Fibroblast of skin of scalp (primary cell): ENCODE data around the gene RSRC1.
"Not testable (repeated sequence)": the region's sequence is repeated elsewhere in the genome, so short reads cannot be mapped to it uniquely, and the experiment has no call there.

ENCODE experiments used
- DNase-seq: peaks from one replicate; pipeline ENCODE4 v3.0.0-alpha.2; 2013

RSRC1 gene

GRCh38 chr3:158101335-158102241 is 8.3 kb upstream of the RSRC1 start:
- no peak for DNase-seq

GRCh38 chr3:158102242-158103080 is 7.4 kb upstream of the RSRC1 start:
- peak; percentile 36 for DNase-seq

- peak; percentile 52 for DNase-seq
Measured at GRCh38 chr3:158103081-158103886, 6.6 kb upstream of the RSRC1 start.

GRCh38 chr3:158103887-158104327 is 6.0 kb upstream of the RSRC1 start:
- peak; percentile 36 for DNase-seq

GRCh38 chr3:158104431-158104921 is 5.4 kb upstream of the RSRC1 start:
- peak; percentile 36 for DNase-seq

GRCh38 chr3:158105119-158105709 is 4.7 kb upstream of the RSRC1 start:
- DNase-seq = peak; percentile 65

GRCh38 chr3:158105710-158106253 is 4.1 kb upstream of the RSRC1 start:
- DNase-seq = peak; percentile 83

GRCh38 chr3:158106766-158107471 is 3.0 kb upstream of the RSRC1 start:
- peak; percentile 29 for DNase-seq

- DNase-seq = no peak
Measured at GRCh38 chr3:158107605-158108444, 2.1 kb upstream of the RSRC1 start.

GRCh38 chr3:158108445-158108985 is 1.4 kb upstream of the RSRC1 start:
- peak; percentile 26 for DNase-seq

GRCh38 chr3:158109295-158109803 is 540 bp upstream of the RSRC1 start:
- no peak for DNase-seq

- DNase-seq = no peak
Measured at GRCh38 chr3:158110658-158111018, 749 bp downstream of the RSRC1 start.

GRCh38 chr3:158111861-158112260 is 2.0 kb downstream of the RSRC1 start:
- DNase-seq = no peak

GRCh38 chr3:158113595-158113994 is 3.7 kb downstream of the RSRC1 start:
- not testable (repeated sequence) for DNase-seq

- DNase-seq = no peak
Measured at GRCh38 chr3:158120330-158120729, 10.4 kb downstream of the RSRC1 start.

- DNase-seq = no peak
Measured at GRCh38 chr3:158121295-158121694, 11.4 kb downstream of the RSRC1 start.

- DNase-seq = not testable (repeated sequence)
Measured at GRCh38 chr3:158122721-158123120, 12.8 kb downstream of the RSRC1 start.

- peak; percentile 20 for DNase-seq
Measured at GRCh38 chr3:158127250-158128219, 17.6 kb downstream of the RSRC1 start.
